Fibroblast of skin of left biceps (primary cell): Measurements from ENCODE around the gene SLCO4A1.

Experiments used
- DNase-seq, 2 experiments: peaks; one replicate each; pipeline ENCODE4 v3.0.0-alpha.2; 2013; ENCODE audit warnings: low read depth in 2 of 2

SLCO4A1 gene

GRCh38 chr20:62685781-62686555 lies 43.7 kb downstream of the SLCO4A1 start:
- DNase-seq: no peak

- no peak for DNase-seq
Observed at GRCh38 chr20:62686869-62687830, 44.8 kb downstream of the SLCO4A1 start.

DNA sequence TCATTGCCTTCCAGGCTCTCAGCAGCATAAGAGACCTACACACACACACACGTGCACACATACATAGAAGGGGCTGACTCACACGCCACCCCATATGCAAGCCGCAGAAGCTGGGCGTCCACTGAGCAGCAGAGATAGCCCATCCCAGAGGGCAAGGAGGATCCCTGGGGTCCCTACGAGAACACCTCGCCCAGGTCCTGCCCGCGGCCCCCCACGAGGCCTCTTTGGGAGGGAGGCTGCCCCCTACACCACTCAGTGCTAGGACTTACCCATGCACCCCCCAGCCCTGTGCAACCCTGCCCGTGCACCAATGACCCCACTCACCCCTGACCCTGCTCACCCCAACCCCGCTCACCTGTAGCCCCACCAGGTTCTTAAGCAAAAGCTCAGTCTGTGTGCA lies 45.8 kb downstream of the SLCO4A1 start:
- DNase-seq: no peak

DNA sequence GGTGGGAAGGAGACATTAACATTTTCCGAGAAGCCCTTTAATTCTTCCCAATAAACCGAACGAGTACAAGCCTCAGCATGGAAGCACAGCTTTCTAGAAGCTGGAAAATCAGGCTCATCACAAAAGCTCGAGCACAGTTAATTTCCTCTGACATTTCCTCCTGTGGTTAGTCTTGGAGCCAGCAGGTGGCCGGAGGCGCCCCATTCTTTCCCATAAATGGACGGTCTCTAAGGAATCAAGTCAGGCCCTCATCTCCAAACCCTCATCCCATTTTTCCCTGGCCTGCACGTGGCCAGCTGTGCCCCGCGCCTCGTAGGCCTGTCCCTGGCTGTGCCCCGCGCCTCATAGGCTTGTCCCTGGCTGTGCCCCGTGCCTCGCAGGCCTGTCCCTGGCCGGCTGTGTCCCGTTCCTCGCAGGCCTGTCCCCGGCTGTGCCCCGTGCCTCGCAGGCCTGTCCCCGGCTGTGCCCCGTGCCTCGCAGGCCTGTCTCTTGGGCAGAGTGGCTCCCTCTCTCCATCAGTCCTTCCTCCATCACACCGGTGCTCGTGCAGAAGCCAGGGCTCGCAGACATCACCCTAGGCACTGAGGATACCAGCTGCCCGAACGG lies 46.7 kb downstream of the SLCO4A1 start:
- no peak for DNase-seq

- DNase-seq: no peak
Observed at GRCh38 chr20:62689861-62690260, 47.6 kb downstream of the SLCO4A1 start.

DNA sequence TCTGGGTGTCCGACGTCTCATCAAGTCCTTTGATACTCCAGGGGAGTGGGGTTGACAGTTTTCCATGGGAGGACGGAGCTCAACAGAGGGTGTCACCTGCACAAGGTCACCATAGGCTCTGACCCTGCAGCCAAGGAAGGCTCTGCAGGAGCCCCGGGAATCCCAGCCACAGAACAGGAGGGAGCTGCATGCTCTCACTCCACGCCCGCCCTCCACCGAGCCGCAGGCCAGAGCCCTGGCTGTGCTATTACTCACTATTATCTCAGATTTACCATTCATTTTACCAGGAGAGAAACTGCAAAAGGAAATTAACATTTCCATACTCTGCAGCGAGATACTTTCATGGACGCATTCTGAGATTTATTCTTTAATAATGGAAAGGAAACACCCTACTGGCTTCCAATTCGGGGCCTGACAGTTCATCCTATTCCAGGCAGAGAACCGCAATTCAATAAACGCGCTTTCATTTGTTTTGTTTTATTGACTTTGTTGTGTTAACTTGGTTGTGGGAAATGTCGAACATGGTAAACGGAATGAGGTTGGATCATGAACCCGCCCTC lies 48.0 kb downstream of the SLCO4A1 start:
- no peak for DNase-seq

DNA sequence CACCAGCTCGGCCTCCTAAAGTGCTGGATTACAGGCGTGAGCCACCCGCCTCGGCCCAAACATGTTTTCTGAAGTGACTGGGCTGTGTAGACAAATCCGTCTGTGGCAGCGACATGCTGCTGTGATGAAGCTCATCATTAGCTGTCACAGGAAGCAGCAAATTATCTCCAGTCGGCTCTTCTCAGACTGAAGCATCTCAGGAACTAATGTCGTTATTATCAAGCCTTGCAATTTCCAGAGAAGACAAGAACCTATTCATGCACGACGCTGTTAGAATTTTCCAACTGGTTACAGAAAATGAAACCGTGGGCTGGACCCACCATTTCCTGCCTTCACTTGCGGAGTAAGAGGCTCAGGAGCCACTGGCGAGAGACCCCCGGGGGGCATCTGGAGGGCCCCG lies 49.2 kb downstream of the SLCO4A1 start:
- no peak for DNase-seq

DNA sequence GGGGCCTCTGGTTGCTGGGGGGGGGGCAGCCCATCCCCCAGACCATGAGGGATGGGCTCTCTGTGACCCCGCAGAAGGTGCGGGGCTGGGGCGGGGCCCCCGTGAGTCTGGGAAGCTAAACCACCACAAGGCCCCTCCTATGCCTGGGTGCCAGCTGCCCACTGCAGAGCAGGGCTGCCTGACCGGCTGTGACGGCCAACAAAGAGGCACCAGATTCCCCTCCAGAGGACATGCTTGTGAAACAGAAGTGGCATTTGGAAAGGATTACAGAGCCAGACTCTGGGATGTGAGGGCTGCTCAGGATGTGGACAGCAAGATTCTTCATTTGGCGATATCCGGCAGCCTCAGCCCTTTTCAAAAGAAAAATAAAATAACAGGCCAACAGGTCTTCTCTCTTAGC lies 49.9 kb downstream of the SLCO4A1 start:
- DNase-seq: no peak

GRCh38 chr20:62692801-62693523 lies 50.7 kb downstream of the SLCO4A1 start:
- DNase-seq: no peak

GRCh38 chr20:62693524-62693922 lies 51.2 kb downstream of the SLCO4A1 start:
- DNase-seq: no peak

DNA sequence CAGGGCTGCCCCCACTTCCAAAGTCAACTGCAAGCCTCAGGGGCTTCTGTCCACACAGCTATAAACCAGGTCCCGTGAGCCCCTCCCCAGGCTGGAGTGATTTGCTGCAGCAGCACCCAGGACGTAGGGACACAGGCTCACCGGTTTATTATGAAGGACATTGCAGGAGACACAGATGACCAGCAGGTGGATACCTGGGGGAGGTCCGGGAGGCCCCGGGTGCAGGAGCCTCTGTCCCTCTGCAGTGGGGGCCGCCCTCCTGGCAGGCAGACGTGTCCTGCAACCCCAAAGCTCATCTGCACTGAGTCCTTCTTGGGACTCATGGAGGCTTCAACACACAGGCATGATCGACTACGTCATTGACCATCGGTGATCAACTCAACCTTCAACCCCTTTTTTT lies 51.8 kb downstream of the SLCO4A1 start:
- DNase-seq: no peak

GRCh38 chr20:62694868-62695267 lies 52.6 kb downstream of the SLCO4A1 start:
- no peak for DNase-seq

DNA sequence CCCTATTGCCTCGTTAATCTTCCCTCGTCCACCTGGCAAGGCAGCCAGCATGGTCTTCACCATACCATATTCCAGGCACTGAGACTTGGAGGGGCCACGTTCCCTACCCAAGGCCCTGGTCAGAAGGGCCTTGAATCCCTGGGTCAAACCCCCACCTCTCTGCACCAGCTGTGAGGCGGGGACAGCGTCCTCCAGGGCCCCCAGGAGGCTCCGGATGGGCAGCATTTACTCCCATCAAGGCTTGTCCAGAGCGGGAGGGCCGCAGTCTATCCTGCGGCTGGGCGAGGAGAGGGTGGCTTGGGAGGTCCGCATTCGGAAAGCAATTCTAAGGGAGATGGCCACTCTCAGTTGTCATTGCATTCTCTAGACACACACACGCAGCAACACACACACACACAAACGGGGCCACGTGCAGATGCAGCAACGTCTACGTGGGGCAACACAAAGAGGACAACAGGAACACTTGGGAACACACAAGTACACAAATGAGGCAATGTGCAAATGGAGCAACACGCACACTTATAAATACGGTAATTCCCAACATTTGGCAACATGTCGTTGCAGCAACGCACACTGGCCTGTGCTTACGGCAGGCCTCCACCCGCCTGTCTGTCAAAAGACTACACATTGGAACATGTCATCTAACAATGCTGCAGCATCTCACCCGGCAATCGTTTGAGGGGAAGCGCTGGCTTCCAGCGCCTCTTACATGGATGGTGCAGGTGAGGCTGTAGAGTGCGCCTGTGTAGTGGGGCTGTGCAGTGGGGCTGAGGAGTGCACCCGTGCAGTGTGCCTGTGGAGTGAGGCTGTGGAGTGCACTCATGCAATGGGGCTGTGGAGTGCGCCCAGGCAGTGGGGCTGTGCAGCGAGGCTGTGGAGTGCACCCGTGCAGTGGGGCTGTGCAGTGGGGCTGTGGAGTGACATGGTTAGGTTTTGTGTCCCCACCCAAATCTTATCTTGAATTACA lies 53.4 kb downstream of the SLCO4A1 start:
- DNase-seq: no peak

- DNase-seq: no peak
Observed at GRCh38 chr20:62696434-62696957, 54.2 kb downstream of the SLCO4A1 start.

DNA sequence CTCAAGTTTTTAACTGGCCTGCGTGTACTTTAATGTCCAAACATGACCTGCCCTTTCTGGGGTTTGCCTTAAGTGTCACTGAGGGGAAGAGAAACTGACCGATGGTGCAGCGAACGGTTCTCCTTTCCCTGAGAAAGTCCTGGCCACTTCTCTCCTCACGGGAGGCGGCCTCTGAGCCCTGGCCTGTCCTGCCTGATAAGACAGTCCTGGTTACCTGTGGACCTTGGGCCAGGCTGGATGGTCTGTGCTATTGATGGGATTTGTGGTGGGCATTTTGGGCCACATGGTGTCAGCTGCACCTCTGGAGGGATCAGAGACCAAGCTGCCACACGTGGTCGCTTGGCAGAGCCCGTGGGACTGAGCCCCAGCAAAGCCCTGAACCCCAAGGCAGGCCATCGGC lies 54.7 kb downstream of the SLCO4A1 start:
- no peak for DNase-seq

GRCh38 chr20:62697468-62697912 lies 55.2 kb downstream of the SLCO4A1 start:
- no peak for DNase-seq

GRCh38 chr20:62698231-62698630 lies 55.9 kb downstream of the SLCO4A1 start:
- no peak for DNase-seq

DNA sequence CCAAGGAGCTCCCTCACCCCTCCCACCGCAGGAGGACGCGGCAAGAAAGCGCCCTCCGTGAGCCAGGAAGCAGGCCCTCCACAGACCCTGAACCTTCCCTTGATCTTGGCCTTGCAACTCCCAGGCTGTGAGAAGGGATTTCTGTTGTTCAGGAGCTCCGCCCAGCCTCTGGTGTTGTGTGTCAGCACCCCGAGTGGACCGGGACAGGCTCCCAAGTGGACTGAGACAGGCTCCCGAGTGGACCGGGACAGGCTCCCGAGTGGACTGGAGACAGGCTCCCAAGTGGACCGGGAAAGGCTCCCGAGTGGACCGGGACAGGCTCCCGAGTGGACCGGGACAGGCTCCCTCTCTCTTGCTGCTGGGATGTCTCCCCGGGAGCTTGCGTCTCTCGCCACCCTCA lies 57.0 kb downstream of the SLCO4A1 start:
- no peak for DNase-seq

DNA sequence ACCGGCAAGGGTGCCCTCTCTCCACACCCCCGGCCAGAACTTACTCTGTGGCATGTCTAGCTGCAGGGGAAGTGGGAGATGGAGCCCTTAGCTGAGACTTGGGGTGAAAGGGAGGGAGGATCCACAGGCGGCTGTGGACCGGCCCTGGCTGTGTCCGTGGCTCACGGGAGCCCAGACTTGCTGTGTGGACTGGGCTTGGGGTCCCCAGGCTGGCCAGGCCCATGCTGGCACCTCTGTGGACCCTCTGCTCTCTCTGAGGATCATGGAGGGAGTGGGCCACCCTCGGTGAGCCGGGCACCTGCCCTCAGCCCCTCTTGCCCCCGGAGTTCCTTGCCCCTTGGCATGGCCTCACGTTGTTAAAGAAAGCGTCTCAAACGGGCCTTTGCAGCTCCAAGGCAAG lies 57.4 kb downstream of the SLCO4A1 start:
- no peak for DNase-seq
